NCI-H2171 treated with DMSO at 0.1 percent for 48 hours (cell line): ENCODE results near the gene ZDHHC6.
"Not testable (repeated sequence)": the region's sequence is repeated elsewhere in the genome, so short reads cannot be mapped to it uniquely, and the experiment has no call there.

Experiments used
- DNase-seq: peaks from one replicate; lab custom pipeline; 2025; lab: John Stamatoyannopoulos, UW

Gene ZDHHC6, protein sequence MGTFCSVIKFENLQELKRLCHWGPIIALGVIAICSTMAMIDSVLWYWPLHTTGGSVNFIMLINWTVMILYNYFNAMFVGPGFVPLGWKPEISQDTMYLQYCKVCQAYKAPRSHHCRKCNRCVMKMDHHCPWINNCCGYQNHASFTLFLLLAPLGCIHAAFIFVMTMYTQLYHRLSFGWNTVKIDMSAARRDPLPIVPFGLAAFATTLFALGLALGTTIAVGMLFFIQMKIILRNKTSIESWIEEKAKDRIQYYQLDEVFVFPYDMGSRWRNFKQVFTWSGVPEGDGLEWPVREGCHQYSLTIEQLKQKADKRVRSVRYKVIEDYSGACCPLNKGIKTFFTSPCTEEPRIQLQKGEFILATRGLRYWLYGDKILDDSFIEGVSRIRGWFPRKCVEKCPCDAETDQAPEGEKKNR

GRCh38 chr10:112446855-112447619 lies at the start of gene ZDHHC6, which contains the start of gene VTI1A:
ZDHHC6 (minus strand) TSS chr10:112446914; CDS start chr10:112445436, 1,478 bp downstream.
VTI1A (plus strand) TSS chr10:112447215; CDS start chr10:112447374, 159 bp downstream.
- peak; percentile 75 for DNase-seq

GRCh38 chr10:112492736-112493135 lies 46.0 kb upstream of the ZDHHC6 start:
- DNase-seq = no peak

DNA sequence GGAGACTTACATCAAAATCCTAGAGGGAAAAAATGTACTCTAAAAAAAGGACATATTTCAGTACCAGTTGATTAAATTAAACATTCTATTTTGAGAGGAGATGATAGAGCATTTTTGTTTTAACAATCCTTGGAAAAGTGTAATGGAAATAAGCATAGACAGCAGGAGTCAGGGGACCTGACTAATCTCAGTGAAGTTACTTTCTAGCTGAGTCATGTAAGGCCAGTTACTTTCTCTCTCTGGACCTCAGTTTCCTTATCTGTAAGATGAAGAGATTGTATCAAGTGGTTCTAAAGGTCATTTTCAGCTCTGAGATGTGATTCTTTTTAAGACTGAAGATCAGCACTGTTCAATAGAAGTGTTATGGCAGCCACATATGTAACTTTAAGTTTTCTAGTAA lies 44.4 kb upstream of the ZDHHC6 start:
- DNase-seq = no peak

- peak; percentile 50 for DNase-seq
These were observed 43.8 kb upstream of the ZDHHC6 start for GRCh38 chr10:112490545-112490944.

DNA sequence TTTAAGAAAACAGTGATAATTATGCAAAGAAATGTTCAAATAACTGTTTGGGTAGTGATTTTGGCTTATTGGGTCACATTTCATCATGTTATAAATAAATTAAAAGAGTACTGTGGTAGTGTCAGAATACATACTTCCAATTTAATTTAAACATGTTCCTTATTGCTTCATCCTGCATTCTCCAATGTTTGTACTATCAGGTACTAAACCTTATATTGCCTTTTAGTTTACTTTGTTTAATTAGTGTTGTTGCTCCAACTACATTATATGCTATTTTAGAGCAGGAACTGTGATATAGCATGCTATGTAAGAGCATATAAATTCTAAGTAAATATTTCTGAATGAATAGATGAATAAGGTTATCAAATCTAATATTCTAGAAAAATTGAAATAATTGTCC lies 41.2 kb upstream of the ZDHHC6 start:
- no peak for DNase-seq

DNA sequence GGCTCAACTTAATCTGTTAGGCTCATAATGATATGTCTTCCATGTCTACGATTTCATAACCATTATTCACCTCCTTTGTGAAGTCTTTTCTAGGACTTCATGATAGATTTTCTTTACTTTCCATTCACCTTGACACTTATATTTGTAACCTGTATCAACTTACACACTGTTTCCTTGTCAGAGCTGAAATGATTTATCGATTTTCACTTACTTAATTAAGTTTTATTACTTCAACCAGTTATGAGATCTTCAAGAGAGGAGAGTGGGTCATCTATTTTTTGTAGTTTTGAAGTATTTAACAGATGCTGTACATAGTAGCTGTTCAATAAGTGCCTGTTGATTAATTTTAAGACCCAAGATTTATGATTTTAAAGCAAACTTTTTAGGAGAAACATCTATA lies 37.7 kb upstream of the ZDHHC6 start:
- no peak for DNase-seq

- no peak for DNase-seq
These were observed 34.9 kb upstream of the ZDHHC6 start for GRCh38 chr10:112481602-112482001.

GRCh38 chr10:112475575-112476218 lies 29.0 kb upstream of the ZDHHC6 start:
- DNase-seq = no peak

- DNase-seq = peak; percentile 58
These were observed 25.3 kb upstream of the ZDHHC6 start for GRCh38 chr10:112471878-112472487.

DNA sequence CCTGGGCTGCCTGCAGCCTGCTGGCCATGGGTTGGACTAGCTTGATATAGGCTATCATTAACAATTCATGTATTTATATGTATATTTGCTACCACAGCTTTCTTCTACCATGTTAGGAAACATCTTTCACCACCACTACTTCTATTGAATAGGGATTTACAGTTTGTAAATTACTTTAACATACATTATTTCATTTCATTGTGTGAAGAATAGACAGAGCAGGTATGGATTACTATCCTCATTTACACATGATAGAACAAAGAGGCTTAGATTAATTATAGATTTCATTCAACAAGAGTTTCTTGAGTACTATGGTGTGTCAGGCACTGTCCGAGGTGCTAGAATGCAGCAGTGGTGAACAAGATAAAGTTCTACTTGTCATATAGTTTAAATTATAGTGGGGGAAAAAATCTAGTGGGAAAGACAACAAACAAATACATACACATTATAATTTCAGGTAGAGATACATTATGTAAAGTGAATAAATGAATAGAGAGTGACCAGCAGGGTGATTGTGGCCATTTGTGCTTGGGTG lies 20.9 kb upstream of the ZDHHC6 start:
- DNase-seq = no peak

DNA sequence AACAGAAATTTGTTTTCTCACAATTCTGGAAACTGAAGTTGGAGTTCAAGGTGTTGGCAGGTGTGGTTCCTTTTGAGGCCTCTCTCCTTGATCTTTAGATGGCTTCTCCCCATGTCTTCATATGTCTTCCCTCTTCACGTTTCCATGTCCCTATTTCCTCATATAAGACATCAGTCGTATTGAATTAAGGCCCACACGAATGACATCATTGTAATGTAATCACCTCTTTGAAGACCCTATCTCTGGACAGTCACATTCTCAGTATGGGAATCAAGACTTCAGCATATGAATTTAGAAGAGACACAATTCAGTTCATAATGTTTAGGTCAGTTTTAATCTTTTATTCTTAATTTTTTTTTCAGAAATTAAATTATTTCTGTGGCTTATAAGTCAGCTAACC lies 20.1 kb upstream of the ZDHHC6 start:
- DNase-seq = no peak

DNA sequence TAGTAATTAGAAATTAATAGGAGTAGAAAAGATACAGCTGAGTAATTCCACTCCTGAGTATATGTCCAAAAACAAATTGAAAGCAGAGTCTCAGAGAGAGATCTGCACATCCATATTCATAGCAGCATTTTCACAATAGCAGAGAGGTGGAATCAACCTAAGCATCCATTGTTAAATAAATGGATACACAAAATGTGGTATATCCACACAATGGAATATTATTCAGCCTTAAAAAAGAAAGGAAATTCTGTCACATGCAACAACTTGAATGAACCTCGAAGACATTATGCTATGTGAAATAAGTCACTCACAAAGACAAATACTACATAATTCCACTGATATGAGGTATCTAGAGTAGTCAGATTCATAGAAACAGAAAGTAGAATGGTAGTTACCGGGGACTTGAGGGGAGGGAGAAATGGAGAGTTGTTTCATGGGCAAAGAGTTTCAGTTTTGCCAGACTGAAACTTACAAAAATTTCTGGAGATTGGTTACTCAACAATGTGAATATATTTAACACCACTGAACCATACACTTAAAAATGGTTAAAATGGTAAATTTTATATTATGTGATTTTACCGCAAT lies 18.7 kb upstream of the ZDHHC6 start:
- DNase-seq = no peak

DNA sequence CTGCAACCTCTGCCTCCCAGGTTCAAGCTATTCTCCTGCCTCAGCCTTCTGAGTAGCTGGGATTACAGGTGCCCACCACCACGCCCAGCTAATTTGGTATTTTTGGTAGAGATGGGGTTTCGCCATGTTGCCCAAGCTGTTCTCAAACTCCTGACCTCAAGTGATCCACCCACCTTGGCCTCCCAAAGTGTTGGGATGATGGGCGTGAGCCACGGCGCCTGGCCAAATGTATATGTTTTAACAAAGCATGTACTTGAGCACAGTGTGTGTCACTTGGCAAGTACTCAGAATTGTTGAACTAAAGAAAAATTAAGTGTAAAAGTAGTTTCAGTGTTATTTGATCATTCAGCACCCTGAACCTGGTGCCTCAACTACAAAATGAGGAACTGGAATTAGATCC lies 17.4 kb upstream of the ZDHHC6 start:
- not testable (repeated sequence) for DNase-seq

GRCh38 chr10:112461029-112461887 lies 14.5 kb upstream of the ZDHHC6 start:
- no peak for DNase-seq

GRCh38 chr10:112460366-112460765 lies 13.7 kb upstream of the ZDHHC6 start:
- DNase-seq = no peak

GRCh38 chr10:112456533-112456932 lies 9.8 kb upstream of the ZDHHC6 start:
- DNase-seq = no peak

DNA sequence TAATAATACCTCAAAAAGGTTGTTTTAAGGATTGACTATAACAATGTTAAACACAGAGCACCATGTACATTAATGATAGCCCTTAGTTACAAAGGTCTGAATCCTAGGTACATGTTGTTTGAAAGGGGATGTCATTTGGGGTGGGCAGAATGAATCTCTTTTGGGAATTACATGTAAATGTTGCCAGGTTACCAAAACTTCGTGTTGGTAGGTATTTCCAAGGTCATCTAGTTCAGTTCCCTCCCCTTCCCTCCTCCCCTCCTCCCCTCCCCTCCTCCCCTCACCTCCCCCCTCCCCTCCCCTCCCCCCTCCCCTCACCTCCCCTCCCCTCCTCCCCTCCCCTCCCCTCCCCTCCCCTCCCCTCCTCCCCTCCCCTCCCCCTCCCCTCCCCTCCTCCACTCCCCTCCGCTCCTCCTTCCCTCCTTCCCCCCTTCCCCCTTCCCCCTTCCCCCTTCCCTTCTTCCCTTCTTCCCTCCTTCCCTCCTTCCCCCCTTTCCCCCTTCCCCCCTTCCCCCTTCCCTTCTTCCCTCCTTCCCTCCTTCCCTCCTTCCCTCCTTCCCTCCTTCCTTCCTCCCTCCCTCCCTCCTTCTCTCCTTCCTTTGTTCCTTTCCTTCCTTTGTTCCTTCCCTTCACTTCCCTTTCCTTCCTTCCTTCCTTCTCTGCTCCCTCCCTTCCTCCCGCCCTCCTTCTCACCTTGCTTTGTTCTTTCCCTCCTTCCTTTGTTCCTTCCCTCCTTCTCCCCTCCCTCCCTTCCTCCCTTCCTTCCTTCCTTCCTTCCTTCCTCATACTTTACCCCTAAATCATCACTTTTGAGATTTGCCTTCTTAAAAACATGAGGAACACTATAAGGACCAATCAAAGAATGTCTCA lies 8.4 kb upstream of the ZDHHC6 start:
- DNase-seq = no peak

DNA sequence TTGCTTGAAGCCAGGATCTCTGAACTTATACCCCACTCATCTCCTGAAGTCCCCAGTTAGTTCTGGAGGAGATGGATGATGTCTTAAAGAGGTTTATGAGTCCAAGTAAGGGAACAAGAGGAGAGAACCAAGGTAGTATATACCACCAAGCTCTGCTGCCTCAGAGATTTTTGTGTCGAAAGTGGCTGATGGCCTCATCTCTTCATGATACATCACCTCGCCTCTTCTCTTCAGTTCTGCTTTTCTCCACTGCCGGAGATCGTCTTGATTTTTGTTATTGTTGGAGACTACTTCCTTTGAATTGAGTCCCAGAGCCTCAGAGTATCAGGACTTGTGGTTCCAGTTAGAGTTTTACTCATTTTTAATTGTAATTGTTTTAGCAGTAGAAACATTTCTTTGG lies 2.2 kb upstream of the ZDHHC6 start:
- DNase-seq = no peak

GRCh38 chr10:112447620-112447928 lies 860 bp upstream of the ZDHHC6 start:
- no peak for DNase-seq
